Activated CD4-positive, alpha-beta T cell treated with anti-CD3 and anti-CD28 coated beads for 48 hours (primary cell): ENCODE data around the gene CDH13.
"Not testable (repeated sequence)": the region's sequence is repeated elsewhere in the genome, so short reads cannot be mapped to it uniquely, and the experiment has no call there.

ENCODE experiments used
- DNase-seq: peaks from one replicate; pipeline ENCODE4 v3.0.0-alpha.2; 2020

The CDH13 gene

DNA sequence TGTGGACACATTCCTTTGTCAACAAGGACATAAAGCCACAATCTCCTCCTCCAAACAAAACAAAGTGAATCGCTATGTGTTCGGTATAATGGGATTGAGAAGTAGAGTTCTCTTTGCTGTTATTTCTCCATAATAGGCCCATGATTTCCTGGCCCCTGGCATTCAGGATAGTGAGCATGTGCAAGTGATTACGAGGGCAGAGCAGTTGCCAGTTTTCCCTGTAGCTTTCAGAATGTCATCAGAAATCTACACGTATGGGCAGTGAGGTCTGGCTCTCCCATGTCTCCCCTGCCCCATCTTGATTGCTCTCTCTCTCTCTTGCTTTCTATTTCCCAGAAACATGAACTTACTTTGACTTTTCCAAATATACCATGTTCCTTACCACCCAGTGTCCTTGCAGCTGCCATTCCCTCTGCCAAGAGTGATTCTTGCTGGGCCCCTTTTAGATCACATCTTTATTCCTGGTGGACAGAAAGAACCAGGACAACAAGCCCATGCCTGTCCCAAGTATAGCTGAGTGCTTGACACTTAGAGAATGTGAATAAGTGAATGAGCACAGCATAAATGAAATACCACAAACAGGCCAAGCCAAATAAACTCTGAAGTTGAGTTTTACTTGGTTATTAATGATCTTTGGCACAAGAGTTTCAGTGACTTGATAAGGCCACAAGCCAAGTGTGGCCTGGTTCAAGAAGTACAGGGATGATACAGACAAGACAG, 273.1 kb downstream of the CDH13 start:
- no peak for DNase-seq

DNA sequence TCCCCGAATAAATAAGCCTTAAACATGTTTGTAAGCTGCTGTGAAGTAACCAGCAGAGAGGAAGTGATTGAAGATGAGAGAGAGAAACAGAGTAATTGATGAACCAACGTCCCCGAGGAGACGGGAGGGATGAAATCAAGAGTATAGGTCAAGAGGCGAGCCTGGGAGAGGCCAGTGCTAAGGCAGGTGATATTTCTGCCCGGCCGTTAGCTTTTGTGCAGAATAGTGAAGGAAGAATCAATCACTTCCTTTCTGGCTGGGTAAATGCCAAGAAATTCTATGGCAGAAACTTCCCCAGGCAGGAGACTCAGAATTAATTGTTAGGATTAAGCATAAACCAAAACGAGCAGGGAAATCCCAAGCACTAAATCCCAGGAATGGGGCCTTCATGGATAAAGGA, 273.8 kb downstream of the CDH13 start:
- no peak for DNase-seq

DNA sequence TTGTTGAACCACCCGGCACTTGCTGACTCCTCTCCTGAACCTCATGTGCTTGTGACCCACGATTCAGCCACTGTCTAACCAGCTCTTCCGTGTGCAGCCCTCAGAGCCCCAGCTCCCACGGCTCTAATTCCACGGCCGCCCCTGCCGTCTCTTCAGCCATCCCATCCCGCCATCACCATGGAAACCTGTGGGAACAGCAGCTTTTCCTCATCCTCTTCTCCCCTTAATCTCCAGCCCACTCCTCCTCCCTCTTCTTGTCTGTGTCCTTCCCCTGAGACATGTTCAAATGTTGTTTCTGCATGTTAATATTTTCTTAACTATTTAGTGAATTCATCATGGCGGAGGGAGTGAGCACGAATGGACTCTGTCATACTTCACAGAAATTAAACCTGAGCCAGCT, 285.2 kb downstream of the CDH13 start:
- DNase-seq, result no peak

DNA sequence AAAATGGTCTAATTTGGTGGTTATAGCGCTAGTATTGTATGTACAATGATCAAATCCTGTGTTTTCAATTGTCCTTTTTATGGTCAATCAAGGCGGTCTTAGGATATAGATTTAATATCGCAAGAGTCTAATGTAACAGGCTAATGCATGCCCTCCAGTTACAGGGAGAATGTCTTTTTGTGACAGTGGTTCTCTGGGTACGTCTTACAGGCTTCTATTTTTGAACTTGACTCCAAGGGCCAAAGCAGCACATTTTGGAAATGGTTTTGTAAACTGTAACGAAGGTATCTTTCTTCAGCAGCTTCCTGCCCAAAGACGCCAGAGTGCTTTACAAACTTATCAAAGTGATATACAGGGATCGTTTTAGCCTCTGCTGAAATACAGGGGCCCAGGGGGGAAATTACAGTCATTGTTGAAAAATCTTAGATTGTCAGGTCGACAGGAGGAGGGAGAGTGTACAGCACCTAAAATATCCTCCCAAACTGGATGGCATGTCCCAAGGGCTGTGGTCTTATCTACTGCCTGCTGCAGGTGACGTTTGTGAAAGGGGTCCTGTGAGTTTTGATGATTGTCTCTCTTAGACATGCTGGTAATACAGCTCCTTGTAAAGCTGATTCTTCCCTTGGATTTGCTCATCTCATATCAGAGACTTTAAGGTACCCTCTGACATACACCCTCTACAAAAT, 288.5 kb downstream of the CDH13 start:
- DNase-seq, result no peak

DNA sequence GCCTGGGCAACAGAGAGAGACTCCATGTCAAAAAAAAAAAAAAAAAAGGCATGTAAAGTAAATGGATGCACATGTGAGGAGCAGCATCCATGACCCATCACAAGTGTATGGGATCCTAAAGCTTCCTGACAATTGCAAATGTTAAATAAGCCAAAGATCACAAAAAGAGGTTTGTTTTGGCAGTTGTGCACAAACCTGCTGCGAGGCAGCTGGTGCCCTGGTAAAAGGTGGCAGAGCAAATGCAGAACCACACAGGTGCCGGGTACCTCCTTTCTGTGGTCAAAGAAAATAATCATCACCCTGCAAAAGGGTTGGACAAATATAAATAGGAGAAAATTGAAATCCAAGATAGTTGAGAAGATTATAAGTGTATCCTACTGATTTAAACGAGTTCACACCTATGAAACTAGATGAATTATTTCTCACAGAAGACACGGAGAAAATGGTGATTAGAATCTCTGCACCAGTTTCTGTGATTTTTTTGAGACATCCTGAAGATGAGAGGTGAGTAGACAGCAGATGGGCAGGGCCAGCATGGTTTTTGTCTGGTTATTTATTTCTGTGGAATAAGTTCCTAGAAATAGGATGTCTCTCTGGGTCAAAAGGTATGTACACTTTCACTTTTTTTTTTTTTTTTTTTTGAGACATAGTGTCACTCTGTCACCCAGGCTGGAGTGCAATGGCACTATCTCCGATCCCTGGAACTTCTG, 291.3 kb downstream of the CDH13 start:
- no peak for DNase-seq

DNA sequence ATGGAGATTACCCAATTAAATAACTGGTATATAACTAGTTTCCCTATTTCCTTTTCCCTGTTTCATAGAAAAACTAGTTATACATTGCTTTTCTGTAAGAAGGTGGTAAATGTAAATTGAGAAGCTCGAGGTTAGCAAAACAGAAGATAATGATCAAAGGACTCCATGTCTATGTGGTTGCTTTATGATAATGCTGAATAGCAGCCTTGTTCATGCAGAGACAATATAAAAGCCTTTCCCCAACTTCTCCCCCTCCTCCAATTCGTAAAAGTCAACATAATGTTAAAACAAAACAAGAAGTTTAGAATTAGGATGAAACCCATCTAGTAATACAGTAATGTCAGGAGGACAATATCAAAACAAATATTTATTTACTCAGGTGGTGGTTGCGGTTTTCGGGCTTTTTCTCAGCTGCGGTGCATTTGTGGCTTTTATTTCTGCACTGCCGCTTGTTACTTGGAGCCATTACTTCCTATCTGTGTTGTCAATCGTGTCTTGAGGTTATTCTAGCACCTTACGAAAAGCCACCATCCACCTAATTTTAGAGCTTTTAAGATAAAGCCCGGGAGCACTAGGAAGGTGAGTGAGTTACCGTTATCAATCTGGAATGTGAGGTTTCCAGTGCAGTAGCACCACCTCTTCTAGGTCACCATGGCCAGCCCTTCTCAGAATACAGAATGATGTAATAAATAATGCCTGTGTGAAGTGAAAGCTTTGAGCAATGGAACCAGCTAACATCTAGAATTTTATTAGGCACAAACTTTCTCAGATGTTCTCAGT, 297.5 kb downstream of the CDH13 start:
- DNase-seq, result no peak

DNA sequence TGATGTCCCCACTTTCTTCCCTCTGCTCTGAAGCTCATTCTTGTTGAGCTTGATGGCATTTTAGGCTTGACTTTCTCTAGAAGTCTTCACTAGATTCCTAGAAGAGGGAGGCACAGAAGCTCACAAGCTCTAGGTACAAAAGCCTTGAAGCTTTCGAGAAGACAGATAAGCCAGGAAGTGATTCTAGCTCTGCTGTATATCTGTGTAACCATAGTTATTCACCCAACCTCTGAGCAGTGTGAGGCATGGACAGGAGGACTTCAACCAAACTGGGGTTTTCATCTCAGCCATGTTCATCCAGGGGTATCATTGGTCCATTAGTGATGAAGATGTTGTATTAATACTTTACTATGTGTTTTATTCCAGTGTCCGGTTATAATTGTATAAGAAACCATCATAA, 299.7 kb downstream of the CDH13 start:
- no peak for DNase-seq

DNA sequence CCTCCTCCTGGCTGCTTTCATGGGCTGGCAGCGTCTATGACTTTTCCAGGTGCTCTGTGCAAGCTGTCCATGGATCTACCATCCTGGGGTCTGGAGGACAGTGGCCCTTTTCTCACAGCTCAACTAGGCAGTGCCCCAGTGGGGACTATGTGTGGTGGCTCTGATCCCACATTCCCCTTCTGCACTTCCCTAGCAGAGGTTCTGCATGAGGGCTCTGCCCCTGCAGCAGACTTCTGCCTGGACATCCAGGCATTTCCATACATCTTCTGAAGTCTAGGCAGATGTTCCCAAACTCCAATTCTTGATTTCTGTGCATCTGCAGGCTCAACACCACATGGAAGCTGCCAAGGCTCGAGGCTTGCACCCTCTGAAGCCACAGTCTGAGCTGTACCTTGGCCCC, 307.2 kb downstream of the CDH13 start:
- not testable (repeated sequence) for DNase-seq

DNA sequence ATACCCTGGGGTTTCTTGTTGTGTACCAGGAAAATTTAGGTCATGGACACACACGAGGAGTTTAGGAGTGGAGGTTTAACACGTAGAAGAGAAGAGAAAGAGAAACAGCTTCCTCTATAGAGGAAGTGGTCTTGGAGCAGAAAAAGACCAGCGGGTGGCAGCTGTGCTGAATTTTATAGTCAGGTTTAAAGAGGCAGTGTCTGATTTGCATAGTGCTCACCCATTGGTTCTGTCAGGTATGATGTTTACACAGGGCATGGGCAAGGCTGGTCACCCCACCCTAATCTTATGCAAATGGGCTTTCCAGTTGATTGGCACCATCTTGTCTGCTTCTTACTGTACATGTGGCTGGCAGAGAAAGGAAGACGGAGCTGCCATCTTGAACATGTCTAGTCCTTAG, 309.0 kb downstream of the CDH13 start:
- no peak for DNase-seq

DNA sequence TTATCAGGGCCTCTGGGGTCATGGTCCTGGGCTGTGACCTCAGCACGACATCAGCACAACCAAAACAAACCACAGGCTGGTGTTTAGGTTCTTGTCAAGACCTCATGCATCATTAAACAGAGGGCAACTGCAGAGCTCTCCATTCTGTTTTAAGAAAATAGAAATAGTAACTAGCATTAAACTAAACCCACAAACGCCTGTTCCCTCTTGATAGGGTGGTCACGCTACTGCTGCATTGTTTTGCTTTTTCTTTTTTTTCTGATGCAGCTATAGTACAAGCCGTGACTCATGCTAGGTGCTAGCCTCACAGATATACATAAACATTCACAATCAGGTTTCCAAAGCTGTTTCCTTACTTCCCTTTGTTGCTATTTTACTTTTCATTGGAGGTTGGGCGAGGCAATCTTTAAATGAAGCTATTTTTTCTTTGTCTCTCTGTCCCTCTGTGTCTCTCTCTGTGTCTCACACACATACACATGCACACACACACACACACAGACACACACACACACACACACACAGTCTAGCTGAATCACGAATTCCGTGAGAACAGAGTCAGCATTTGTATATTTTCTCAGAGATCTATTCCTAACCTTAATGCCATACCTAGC, 310.3 kb downstream of the CDH13 start:
- no peak for DNase-seq

DNA sequence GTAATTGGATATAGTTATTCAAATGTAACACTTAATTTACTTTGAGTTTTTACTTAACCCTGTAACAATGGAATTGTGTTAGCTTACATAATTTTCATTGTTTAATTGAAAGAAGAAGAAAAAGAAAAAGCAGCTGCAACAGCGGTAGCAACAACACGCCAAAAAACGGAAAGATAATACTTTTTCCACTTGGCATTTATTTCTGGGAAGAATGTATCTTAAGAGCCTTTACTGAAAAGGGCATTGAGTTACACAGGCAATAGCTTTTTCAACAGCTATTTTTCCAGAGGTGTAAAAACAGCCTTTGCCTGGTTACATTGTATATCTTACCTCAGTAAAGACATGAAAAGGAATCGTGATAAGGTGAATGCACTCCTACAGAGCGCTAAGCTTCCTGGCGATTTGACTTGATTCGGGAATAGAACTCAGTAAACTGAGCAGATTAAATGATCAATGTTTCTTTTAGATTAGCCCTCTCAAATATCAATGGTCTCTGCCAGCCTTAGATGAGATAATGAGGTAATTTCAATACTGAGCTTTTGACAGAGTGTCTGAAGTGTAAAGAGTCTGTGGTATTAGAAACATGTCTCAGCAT, 311.3 kb downstream of the CDH13 start:
- DNase-seq, result no peak

DNA sequence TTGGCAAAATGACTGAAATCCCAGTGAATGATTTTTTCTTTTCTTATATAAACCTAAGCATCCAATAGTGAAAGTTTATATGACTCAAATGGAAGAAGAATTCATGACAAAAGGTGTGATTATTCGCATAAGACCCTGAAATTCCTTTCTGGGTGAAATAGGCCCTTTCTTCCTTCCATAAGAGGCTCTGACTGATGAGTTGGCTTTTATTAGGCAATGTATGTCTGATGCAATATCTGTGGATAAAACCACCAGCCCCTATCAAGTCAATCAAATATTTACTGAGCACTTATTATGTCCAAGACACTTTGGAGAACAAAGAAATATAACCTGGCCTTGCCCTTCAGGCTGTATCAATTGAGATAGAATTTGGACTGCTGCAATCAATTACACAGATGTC, 316.6 kb downstream of the CDH13 start:
- no peak for DNase-seq

DNA sequence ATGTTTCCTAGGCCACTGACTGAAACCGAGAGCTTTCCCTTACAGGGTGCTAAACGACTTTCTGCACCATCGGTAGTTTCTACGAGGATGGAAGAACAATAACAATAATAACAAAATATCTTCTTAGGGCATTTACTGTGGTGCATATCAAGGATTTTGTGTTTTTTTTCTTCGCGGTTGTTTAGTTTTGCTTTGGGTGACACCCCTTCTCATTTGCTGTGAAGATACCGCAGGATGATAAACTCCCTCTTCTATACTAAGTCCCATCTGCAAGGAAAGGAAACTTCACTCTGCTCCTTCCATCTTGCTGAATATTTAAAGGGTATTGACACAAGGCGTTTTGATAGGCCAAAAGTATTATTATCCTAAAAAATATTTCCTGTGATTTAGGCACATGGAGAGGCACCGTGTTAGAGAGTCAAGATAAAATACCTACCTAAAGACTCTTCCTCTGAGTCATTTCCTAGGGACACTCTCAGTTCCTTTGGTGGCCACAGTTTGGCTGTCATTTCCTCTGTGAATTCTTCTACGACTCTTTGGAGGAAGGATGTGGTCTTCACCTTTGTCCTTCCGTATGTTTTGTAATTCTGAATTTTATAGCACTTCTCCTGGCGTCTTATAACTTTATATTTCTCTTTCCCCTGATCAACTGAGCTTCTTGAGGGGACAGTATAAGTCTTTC, 318.8 kb downstream of the CDH13 start:
- DNase-seq, result no peak

DNA sequence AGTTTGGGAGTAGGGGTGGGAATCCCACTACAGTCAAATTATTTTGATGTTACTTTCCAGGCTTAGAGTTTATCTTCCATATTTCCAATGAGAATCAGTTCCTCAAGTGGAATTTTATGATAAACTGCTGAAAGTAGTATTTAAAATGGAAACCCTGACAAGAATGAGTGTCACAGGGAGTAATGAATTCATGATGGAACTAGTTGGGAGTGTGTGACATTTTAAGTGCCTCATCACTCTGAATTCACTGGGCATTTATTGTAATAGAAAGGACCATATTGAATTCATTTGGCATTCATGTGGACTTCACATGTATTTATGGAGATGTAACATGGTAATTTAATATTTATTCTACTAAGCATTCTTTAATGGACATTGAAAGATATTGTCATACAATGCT, 320.9 kb downstream of the CDH13 start:
- no peak for DNase-seq

DNA sequence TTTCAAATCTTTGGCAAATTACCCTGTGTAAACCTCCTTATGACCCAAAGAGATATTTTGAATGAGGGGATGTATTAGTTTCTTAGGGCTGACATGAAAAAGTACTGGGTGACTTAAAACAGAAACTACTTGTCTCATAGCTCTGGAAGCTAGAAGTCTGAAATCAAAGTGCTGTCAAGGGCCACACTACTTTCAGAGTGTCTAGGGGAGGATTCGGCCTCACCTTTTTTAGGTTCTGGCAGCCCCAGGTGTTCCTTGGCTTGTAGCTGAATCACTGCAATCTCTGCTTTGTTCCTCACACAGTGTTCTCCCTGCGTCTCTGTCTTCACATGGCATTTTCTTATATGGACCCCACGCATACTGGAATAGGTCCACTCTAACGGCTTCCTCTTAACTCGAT, 322.2 kb downstream of the CDH13 start:
- no peak for DNase-seq

DNA sequence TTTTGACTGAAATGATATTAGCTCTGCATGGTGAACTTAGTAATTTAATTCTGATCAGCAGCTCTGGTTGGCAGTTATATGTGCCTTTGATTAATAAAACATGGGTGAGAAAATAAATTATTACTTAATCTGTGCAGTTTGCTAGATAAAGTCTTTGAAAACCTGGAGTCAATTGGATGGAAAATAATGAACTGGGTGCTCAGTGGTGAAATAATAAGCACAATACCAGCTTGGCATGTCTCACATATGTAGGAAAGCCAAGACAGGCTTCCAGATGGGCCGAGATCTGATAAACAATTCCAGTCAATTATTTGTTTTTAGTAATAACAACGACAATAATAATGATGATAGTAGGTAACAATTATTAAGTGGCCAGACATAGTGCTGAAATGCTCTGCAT, 326.7 kb downstream of the CDH13 start:
- DNase-seq, result no peak

DNA sequence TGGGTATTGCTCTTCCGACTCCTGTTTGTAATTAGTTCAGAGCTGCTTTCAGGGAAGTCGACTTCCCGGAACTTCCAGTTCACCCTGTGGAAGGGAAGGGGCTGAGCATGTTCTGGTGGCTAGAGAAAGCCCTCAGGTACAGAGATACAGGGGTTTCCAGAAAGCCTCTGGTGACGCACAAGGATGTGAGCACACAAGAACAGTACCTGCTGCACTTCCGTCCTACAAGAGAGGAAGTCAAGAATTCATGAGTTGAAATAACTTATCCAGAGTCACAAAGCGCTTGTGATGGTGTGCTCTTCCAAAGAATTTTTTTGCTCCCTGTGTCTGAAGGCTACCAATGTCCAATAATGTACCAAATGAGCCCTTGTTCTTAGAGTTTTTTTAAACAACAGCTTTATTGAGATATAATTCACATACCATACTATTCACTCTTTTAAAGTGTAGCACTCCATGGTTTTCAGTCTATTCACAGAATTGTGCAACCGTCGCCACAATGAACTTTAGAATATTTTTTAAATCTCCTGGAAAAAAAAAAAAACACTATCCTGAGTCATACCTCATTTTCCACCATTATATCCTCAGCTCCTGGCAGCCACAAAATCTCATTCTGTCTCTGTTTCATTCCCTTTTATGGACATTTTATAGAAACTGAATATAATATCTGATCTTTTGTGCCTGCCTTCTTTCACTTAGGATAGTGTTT, 327.6 kb downstream of the CDH13 start:
- no peak for DNase-seq

DNA sequence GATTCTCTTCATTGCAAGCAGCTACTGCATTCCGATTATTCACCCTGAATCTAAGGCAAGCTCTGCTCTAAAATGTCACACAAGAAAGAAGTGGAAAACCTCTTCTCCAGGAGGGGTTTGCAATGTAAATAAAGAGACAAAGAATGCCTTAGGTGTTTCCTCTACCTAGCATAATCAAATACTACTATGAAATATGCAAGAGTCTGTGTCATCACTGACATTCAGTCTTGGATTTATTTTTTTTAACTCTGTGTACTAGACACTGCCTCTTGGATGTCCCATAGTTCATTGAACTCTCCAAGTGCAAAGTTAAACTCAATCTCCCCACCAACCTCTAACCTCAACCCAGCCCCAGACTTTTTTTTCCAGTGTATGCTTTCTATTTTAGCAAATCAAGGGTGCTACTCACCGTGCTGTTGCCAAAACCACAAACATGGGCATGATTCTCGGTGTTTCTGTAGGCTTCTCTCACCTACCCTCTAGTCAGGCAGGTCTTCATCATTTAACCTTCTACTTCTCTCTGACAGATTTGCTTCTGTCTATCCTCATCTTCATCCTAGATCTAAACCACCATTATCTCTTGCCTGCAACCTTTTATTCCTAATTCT, 329.1 kb downstream of the CDH13 start:
- no peak for DNase-seq

DNA sequence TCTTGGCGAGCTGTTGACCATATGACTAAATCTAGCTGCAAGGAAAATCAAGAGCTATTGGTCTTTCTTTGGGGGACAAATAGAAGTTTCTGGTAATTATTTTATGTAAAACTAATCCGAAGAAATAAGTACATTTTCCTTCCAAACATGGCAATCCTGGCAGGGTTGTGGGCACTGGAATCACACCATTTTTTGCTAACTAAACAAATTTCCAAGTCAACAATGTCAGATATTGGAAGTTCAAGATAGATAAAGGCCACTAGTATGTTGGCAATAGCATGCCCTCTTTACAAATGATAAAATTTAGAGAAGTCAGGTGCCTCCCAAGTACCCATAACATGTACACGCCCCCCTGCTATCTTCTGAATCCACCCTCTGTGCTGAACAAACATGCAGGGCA, 330.4 kb downstream of the CDH13 start:
- no peak for DNase-seq

DNA sequence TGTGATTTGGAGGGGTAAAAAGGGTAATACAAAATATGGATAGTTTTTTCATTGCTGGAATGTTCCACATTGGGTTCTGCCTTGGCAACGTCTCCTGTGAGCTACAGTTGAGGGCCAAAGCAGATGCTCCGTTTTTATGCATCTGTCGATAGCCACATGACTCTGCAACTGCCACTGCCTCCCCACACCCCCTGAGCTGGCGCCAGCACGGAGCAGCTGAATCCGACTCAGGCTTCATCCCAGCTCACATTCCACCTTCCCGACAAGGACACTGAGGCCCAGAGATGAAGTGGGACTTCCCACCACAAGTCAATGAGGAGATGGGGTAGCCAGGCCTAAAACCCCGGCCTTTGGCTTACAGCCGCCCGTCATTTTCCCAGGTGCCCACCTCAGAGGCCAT, 334.1 kb downstream of the CDH13 start:
- no peak for DNase-seq

DNA sequence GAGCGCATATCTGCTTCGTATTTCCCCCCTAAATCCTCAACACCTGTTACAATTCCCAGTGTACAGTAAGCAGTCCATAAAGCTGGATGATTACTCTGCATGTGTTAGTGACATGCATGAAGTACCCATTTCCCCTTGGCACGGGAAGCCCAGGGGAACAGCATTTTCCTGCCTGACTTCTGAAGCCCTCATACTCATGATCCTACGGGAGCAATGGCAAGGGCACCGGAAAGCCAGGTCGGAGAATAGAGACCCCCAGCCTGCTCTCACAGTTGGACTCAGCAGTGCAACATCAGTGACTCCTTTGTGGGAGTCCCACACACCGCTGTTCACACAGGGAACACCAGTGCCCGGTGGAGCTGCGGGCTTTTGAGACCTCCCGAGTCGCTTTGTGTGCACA, 336.9 kb downstream of the CDH13 start:
- DNase-seq, result no peak
